Measurements from ENCODE around the gene NOS2.

- TF ChIP-seq CTCF (IDR thresholded peaks at IDR 0.05) (no peak), POLR2A (IDR thresholded peaks at IDR 0.05) (no peak)
These were observed 7.5 kb upstream of the NOS2 start for GRCh38 chr17:27807567-27808470.

Data from lower leg skin (tissue), 3 donors.